ENCODE measurements around the gene CCDC73. TPM values are rescaled to one million over a fixed set of nuclear protein-coding genes. Genes with fewer than 3 reads are reported as not detected.

The CCDC73 gene
- total RNA-seq, 6 experiments from 2014 or later: 0.18 to 0.44 (median 0.26) TPM

DNA sequence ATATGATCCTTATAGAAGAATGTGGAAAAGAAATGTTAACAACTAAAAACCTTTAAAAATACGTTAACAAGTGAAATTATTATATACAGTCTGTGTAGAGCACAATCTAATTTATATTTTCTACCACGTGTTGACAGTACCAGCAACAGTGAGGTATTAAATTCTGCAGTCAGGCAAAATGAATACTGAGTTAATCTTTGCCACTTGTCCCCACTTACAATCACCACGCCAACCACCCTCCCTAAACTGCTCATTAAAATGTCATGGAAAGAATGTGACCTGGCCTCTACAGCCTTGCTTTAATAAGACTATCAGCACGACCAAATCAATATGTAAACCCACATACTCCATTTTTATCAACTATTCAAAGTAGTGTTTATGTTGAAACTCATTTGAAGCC, 239.4 kb downstream of the CCDC73 start:
- WGBS (ENCODE audit: insufficient coverage, low coverage, low lambda C conversion rate, missing lambda C conversion rate): 29% methylated on average over 4 of the region's 4 CpGs
- Histone ChIP-seq H3K27me3 (no peaks in the 10 kb centered on the region), H3K9me3 (no peaks in the 10 kb centered on the region), H3K36me3 (no peaks in the 10 kb centered on the region), H3K4me3 (no peak overlapping the region), H3K4me1 (no peaks in the 10 kb centered on the region), H3K27ac (no peak overlapping the region)
- DNase-seq (no peak), ATAC-seq (no peak)
- TF ChIP-seq, protein P1, sequence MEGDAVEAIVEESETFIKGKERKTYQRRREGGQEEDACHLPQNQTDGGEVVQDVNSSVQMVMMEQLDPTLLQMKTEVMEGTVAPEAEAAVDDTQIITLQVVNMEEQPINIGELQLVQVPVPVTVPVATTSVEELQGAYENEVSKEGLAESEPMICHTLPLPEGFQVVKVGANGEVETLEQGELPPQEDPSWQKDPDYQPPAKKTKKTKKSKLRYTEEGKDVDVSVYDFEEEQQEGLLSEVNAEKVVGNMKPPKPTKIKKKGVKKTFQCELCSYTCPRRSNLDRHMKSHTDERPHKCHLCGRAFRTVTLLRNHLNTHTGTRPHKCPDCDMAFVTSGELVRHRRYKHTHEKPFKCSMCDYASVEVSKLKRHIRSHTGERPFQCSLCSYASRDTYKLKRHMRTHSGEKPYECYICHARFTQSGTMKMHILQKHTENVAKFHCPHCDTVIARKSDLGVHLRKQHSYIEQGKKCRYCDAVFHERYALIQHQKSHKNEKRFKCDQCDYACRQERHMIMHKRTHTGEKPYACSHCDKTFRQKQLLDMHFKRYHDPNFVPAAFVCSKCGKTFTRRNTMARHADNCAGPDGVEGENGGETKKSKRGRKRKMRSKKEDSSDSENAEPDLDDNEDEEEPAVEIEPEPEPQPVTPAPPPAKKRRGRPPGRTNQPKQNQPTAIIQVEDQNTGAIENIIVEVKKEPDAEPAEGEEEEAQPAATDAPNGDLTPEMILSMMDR (IDR thresholded peaks at IDR 0.05): no peak
- no peak for TF ChIP-seq POLR2A (IDR thresholded peaks at IDR 0.05)
- intact Hi-C loops (cut with DNase I): no loop called here

Other genes with a start within 250 kb of the CCDC73 start
- gene EIF3M, start 210.8 kb downstream of the CCDC73 start, total RNA-seq: 100 to 1,000 TPM in 2 of 6 experiments, 10 to 100 TPM in 4; 61.4 to 254 (median 90.2) TPM
- gene PRRG4, start 35.3 kb upstream of the CCDC73 start, total RNA-seq: 10 to 100 TPM in 3 of 6 experiments, 1 to 10 TPM in 3; 4.7 to 13.6 (median 9.5) TPM
- gene QSER1, start 98.1 kb upstream of the CCDC73 start, total RNA-seq: 10 to 100 TPM in 5 of 6 experiments, 1 to 10 TPM in 1; 7.7 to 12.8 (median 11.0) TPM
- 10 to 100 TPM; 18.4 to 39.3 (median 30.8) TPM for gene DEPDC7, start 221.2 kb upstream of the CCDC73 start, total RNA-seq
- gene TCP11L1, start 244.9 kb upstream of the CCDC73 start, total RNA-seq: 10 to 100 TPM in 2 of 6 experiments, 1 to 10 TPM in 4; 3.3 to 13.6 (median 6.6) TPM

Measured in right lobe of liver (tissue), 6 donors.